Neutrophil (primary cell): Measurements from ENCODE around the gene CNTNAP2.

Experiments used
- H3K27ac ChIP-seq: fragments of 200-600 bp; sonication (generic); 2 replicates; pipeline ENCODE4 v1.5.1; 2016; ENCODE audit warnings: mild to moderate bottlenecking, moderate library complexity
- H3K27me3 ChIP-seq: fragments of 200-600 bp; sonication (generic); 2 replicates; pipeline ENCODE4 v1.6.0; 2016; ENCODE audit warnings: mild to moderate bottlenecking
- H3K36me3 ChIP-seq: fragments of 200-600 bp; sonication (generic); 2 replicates; pipeline ENCODE4 v1.5.1; 2017
- H3K4me1 ChIP-seq, 2 experiments: fragments of 200-600 bp in 1 of 2; sonication (generic) in 1 of 2; 1 replicate in 1 of 2; 2 replicates in 1 of 2; pipeline versions ENCODE4 v1.5.1 to v1.6.1; 2013 to 2016; ENCODE audit warnings: low read depth in 1 of 2, low read length in 1 of 2, mild to moderate bottlenecking in 1 of 2, moderate library complexity in 1 of 2; ENCODE audit not compliant: control insufficient read depth in 1 of 2, insufficient read depth in 1 of 2
- H3K4me3 ChIP-seq, 2 experiments: fragments of 200-600 bp in 1 of 2; sonication (generic) in 1 of 2; 1 replicate in 1 of 2; 2 replicates in 1 of 2; pipeline ENCODE4 v1.5.1; 2013 to 2016; ENCODE audit warnings: low read depth in 1 of 2, low read length in 1 of 2, mild to moderate bottlenecking in 1 of 2, moderate library complexity in 1 of 2
- H3K9me3 ChIP-seq: fragments of 200-600 bp; sonication (generic); 2 replicates; pipeline ENCODE4 v1.5.1; 2016
- CTCF ChIP-seq: fragments of 200-600 bp; sonication (generic); IDR thresholded peaks from 2 replicates; pipeline ENCODE4 v1.5.1; 2016; ENCODE audit warnings: antibody characterized with exemption

The CNTNAP2 gene

GRCh38 chr7:146375170-146375569 is 258.6 kb downstream of the CNTNAP2 start:
- no peaks in the 10 kb centered on the region for H3K27me3 ChIP-seq
- no peak overlapping the region for H3K4me3 ChIP-seq
- no peaks in the 10 kb centered on the region for H3K9me3 ChIP-seq
- no peak overlapping the region for H3K27ac ChIP-seq
- no peak for TF ChIP-seq CTCF
- H3K36me3 ChIP-seq: no peaks in the 10 kb centered on the region
- H3K4me1 ChIP-seq: no peaks in the 10 kb centered on the region

GRCh38 chr7:146378196-146378595 is 261.6 kb downstream of the CNTNAP2 start:
- H3K27me3 ChIP-seq: no peaks in the 10 kb centered on the region
- no peaks in the 10 kb centered on the region for H3K36me3 ChIP-seq
- no peak for TF ChIP-seq CTCF
- H3K4me3 ChIP-seq: no peak overlapping the region
- H3K27ac ChIP-seq: no peak overlapping the region
- H3K4me1 ChIP-seq: no peaks in the 10 kb centered on the region
- H3K9me3 ChIP-seq: no peaks in the 10 kb centered on the region

- TF ChIP-seq CTCF: no peak
- Histone ChIP-seq H3K27me3 (no peaks in the 10 kb centered on the region), H3K4me3 (no peak overlapping the region), H3K27ac (no peak overlapping the region), H3K9me3 (no peaks in the 10 kb centered on the region), H3K36me3 (no peaks in the 10 kb centered on the region), H3K4me1 (no peaks in the 10 kb centered on the region)
Observed at GRCh38 chr7:146387140-146387539, 270.5 kb downstream of the CNTNAP2 start.

GRCh38 chr7:146388928-146389327 is 272.3 kb downstream of the CNTNAP2 start:
- no peak overlapping the region for H3K4me3 ChIP-seq
- H3K36me3 ChIP-seq: no peaks in the 10 kb centered on the region
- no peaks in the 10 kb centered on the region for H3K27me3 ChIP-seq
- H3K9me3 ChIP-seq: no peaks in the 10 kb centered on the region
- no peak for TF ChIP-seq CTCF
- H3K27ac ChIP-seq: no peak overlapping the region
- H3K4me1 ChIP-seq: no peaks in the 10 kb centered on the region

GRCh38 chr7:146393346-146393745 is 276.7 kb downstream of the CNTNAP2 start:
- TF ChIP-seq CTCF: no peak
- Histone ChIP-seq H3K36me3 (no peaks in the 10 kb centered on the region), H3K4me3 (no peak overlapping the region), H3K27me3 (no peaks in the 10 kb centered on the region), H3K9me3 (no peaks in the 10 kb centered on the region), H3K4me1 (no peaks in the 10 kb centered on the region), H3K27ac (no peak overlapping the region)

- no peak for TF ChIP-seq CTCF
- H3K9me3 ChIP-seq: no peaks in the 10 kb centered on the region
- H3K4me3 ChIP-seq: no peak overlapping the region
- no peaks in the 10 kb centered on the region for H3K36me3 ChIP-seq
- no peaks in the 10 kb centered on the region for H3K4me1 ChIP-seq
- H3K27me3 ChIP-seq: no peaks in the 10 kb centered on the region
- no peak overlapping the region for H3K27ac ChIP-seq
Observed at GRCh38 chr7:146397141-146397540, 280.5 kb downstream of the CNTNAP2 start.
